ENCODE data around the gene ARRDC4.
A peak's percentile ranks its signal among the peaks of the same experiment; 100 is the strongest.

ARRDC4 gene, protein sequence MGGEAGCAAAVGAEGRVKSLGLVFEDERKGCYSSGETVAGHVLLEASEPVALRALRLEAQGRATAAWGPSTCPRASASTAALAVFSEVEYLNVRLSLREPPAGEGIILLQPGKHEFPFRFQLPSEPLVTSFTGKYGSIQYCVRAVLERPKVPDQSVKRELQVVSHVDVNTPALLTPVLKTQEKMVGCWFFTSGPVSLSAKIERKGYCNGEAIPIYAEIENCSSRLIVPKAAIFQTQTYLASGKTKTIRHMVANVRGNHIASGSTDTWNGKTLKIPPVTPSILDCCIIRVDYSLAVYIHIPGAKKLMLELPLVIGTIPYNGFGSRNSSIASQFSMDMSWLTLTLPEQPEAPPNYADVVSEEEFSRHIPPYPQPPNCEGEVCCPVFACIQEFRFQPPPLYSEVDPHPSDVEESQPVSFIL

GRCh38 chr15:97960364-97961066, at the start of gene ARRDC4:
TSS of gene ARRDC4 (plus strand) at chr15:97960703. CDS start at chr15:97960862, 159 bp downstream.
- DNase-seq: peak; percentile 86

GRCh38 chr15:97914711-97915110, 45.8 kb upstream of the ARRDC4 start:
- no peak for DNase-seq

DNA sequence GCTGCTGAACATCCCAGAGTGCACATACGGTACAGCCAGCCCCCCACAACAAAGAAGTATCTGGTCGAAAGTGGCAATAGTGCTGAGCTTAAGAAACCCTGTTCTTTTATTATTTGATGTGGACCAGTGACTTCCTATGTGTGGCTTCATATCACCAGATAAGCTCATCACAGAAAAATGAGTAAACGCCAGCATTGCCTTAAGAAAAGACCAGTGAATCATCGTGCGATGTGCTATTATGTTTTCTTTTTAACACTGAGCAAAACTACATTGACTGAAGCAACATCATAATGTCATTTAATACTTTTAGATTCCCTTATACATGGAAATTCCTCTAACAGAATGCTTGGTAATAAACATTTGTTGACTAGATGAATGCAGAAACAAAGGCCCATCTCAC, 45.2 kb upstream of the ARRDC4 start:
- DNase-seq: no peak

GRCh38 chr15:97921296-97921865, 39.1 kb upstream of the ARRDC4 start:
- no peak for DNase-seq

- DNase-seq: no peak
Observed at GRCh38 chr15:97929456-97930229, 30.9 kb upstream of the ARRDC4 start.

DNA sequence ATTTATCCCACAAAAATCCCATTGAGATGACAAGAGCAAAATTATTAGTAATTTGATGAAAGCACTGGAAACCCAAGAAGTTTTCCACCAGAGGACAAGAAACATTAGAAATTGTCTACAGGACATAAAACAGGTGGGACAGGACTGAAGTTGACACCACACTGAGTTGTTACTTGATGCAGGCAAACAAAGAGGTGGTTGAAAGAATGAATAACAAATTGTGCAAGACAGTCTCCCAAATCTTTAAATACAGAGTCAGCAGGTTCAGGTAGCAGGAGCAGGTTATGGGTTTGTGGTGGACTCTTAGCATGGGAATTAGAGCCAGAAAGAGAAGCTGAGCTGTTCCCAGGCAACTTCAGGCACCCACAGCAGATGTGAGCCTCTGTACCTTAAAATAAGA, 30.3 kb upstream of the ARRDC4 start:
- DNase-seq: no peak

DNA sequence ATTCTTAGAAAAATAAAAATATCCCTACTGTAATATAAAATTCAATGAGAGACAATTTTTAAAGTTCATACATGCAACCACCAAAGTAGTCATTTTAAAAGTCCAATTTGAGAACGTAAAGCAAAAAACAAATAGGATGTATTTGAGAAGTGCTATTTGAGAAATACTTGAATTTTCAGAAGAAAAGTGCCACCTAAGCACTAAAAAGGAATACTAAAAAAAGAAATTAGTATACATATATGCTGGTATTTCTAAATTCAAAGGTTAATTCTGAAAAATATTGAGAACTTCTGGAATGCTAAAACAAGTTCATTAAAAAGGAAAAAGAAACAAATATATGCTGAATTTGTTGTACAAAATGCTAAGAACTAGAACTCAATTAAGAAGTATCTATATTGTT, 29.2 kb upstream of the ARRDC4 start:
- DNase-seq: no peak

DNA sequence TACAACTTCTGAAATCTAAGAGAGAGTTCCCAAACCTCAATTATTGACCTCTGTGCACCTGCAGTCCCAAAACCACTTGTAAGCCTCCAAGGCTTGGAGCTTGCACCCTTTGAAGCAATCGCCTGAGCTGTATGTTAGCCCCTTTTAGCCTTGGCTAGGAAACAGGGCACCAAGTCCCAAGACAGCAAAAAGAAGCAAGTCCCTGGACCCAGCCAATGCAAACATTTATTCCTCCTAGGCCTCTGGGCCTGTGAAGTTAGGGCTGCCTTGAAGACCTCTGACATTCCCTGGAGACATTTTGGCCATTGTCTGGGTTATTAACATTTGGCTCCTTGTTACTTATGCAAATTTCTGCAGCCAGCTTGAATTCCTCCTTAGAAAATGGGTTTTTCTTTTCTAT, 26.9 kb upstream of the ARRDC4 start:
- DNase-seq: no peak

GRCh38 chr15:97940993-97941392, 19.5 kb upstream of the ARRDC4 start:
- no peak for DNase-seq

DNA sequence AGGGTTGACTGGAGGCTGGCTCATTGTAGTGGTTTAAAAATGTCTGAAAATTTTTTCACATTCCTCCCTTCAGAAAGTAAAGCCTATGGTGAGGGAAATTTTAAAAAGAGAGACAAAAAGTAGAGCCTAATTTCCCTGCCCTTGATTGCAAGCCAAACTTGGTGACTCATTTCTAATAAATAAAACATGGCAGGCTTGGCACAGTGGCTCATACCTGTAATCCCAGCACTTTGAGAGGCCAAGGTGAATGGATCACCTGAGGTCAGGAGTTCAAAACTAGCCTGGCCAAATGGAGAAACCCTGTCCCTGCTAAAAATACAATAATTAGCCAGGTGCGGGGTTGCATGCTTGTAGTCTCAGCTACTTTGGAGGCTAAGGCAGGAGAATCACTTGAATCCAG, 18.9 kb upstream of the ARRDC4 start:
- no peak for DNase-seq

DNA sequence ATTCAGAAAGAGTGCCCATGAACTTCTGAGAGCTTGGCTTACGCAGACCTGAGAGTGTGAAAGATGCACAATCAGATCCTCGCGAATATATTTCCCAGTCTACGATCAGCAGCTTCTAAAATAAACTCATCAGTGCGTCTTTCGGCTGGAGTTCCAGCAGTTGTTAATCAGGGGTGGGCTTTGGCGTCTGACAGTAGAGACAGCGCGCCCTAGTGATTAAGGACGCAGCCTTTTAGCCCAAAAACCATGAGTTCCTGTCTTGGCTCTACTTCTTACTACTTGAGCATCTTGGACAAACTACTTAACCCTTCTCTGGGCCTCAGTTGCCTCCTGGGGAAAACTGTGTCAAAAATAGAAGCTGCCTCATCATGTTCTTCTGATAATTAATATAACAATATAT, 15.8 kb upstream of the ARRDC4 start:
- DNase-seq: no peak

DNA sequence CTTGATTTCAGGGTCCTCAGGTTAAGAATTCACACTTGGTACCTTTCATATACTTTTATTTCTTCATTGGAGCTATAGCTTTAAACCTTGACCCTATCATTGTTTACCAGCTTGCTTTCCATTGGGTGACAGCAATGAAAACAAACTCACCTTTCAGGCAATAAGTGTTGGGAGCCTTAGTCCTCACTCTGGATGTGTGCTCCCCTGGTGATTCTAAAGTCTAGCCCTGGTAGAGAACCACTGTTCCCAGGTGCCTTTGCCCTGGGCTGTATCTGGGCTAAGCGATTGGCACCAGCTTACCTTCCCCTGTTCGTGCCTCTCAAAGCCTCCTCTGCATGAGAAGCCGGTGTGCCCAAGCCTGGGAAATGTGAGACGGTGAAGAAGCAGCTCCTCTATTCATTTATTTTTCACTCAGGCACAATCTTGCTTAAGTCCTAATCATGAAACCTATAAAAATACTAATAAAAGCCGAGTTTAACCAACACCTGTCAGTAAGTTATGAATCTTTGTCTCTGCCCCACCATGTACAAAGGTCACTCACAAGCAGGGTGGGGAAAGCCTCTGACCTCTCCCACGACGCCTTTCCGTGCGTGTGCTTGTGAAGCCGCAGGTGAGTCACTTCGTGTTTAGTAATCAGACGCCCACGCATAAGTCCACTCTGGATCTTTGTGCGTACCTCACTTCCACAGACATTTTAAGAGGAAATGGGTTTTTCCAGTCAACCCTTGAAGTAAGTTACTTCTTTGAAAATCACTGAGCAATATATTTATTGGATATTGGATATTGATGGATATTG, 12.8 kb upstream of the ARRDC4 start:
- no peak for DNase-seq

DNA sequence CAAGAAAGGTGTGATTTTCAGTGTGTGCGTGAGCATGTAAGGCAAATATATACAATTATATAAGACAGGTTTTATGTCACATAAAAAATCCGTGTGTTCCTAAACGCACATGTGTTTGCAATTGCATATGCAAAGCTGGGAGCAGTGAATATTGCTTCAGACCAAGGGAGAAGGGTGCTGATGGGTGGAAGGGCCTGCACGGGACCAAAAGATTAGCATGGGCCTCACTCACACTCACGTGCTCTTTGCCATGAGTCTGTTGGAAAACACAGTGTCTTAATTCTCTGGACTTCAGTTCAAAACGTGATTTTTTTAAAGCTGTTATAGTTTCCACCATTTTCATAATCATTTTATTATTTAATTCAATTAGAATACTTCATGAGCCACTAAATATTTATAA, 7.2 kb upstream of the ARRDC4 start:
- no peak for DNase-seq

- no peak for DNase-seq
Observed at GRCh38 chr15:97953748-97954147, 6.8 kb upstream of the ARRDC4 start.

GRCh38 chr15:97955035-97955434, 5.5 kb upstream of the ARRDC4 start:
- DNase-seq: no peak

DNA sequence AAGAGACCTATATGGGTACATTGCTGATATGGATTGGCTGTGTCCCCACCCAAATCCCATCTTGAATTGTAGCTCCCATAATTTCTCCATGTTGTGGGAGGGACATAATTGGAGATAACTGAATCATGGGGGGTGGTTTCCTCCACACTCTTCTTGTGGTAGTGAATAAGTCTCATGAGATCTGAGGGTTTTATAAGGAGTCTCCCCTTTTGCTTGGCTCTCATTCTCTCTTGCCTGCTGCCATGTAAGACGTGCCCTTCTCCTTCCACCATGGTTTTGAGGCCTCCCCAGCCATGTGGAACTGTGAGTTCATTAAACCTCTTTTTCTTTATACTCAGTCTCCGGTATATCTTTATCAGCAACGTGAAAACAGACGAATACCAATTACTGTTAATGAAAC, 5.0 kb upstream of the ARRDC4 start:
- DNase-seq: no peak

GRCh38 chr15:97959724-97960363, 659 bp upstream of the ARRDC4 start:
- DNase-seq: no peak

DNA sequence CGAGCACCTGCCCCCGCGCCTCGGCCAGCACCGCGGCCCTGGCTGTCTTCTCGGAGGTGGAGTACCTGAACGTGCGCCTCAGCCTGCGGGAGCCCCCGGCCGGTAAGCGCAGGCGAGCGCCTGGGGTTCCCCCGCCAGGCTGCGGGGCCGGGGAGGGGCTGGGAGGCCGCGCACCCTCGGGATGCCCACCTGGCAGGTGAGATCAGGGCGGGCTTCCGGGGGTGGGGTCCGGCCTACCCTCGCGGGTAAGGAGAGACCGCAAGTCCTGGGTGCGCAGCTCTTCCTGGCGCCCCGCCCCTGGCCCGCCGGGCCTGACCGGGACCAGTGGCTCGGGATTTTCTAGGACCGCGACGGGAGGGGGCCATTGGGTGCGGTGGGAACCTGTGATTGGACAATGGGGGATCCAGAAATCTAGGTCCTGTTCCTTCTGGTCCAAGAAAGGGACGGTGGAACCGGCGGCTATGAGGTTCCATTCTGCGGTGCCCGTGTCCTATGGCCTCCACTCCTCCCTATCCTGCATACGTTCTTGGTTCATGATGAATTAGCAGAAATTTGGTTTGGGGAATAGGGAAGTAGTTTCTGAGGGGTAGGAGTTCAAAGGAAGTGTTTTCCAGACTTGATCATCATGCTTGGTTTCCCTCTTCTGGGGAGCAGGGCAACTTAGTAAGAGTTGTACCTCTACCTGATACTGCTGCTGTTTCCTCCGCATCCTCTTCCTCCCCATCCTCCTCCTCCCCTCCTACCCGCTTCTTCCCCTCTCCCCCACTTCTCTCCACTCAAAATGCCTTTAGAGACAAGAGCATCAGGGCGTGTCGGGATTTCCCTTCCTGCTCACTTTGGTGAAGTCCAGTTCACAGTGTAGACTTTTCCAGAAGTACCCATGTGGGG, 808 bp downstream of the ARRDC4 start:
- DNase-seq: no peak

DNA sequence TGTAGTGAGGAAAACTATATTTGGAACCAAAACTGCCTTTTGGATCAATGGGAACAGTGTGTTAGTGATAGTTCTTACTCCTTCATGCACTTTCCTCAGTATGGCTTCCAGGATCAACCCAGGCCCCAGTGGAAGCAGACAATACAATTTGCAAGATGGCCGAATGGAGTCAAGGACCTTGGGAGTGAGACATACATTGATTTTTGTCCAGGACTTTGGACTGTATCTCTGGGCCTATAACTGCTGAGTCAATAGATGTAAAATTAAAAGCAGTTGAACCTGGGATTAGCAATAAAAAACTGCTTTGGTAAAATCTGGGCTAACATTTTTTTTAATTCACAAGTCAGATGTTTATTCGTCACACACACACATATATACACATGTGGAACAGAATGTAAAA, 1.8 kb downstream of the ARRDC4 start:
- no peak for DNase-seq

GRCh38 chr15:97963779-97964178, 3.3 kb downstream of the ARRDC4 start:
- DNase-seq: no peak

DNA sequence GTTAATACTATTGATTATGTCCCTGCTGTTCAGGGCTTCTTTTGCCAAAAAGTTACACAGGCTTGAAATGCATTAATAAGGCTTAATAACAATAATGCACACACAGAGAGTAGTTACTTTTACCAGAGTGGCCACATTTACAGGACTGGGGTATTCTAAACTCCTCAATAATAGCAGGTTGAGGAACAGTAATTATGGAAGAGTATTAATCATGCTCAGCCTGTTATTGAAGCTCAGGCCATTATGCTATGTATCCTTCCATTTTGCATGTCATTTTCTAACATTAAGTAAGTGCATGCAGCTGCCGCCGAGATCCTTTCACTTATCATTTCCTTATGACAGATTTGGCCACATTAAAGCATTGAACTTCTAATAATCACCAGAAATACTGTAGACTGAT, 5.7 kb downstream of the ARRDC4 start:
- no peak for DNase-seq

Data from SIG-M5 (cell line).